Stimulated activated CD4-positive, alpha-beta T cell treated with anti-CD3 and anti-CD28 coated beads, Interleukin-4, amount 100 ng/mL, for 48 hours (primary cell): ENCODE data around the gene CD48.

Source experiments
- DNase-seq, 2 donors: peaks; one replicate each; pipeline ENCODE4 v3.0.0-alpha.2; 2020; ENCODE audit warnings: low read depth in 2 of 2

Gene CD48

DNA sequence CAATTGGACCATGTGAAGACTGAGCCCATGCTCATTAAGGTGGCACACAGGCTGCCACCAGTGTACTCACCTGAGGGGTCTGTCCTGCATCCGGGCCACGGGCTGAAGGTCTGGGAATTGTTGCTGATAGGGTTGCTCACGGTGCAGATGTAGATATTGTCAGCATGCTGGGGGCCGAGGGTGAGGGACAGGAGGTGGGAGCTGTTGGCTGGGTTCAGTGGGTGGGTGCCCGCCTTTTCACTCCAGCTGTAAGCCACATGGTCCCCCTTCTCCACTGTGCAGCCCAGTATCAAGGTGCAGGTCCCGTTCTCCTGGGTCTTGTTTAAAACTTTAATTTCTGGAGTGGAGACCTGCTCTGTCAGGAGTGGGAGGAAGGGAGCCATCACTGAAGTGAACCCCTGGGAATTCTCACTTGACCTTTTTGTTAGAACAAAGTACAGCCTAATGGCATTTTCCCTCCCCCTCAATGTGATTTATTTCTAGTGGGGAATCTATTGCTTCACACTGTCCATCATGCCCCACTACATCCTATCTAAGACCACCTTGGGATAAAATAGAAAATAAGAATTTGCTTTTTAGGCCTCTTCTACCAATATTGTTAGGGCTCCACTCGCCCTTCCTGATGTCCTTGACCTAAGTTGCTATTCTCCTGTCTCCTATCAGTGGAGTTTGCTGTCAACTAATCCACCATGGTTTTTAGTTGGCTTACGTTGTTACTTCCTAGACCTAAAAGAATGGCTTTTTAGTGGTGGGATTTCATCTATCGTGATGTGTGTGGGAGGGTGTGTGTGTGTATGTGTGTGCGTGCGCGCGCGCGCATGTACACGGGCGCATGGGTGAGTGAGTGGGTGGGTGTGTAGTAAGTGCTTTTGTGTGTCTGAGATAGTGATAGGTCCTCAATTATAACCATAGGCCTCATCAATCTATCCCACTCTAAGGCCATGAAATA is 76.8 kb downstream of the CD48 start:
- DNase-seq, result no peak

DNA sequence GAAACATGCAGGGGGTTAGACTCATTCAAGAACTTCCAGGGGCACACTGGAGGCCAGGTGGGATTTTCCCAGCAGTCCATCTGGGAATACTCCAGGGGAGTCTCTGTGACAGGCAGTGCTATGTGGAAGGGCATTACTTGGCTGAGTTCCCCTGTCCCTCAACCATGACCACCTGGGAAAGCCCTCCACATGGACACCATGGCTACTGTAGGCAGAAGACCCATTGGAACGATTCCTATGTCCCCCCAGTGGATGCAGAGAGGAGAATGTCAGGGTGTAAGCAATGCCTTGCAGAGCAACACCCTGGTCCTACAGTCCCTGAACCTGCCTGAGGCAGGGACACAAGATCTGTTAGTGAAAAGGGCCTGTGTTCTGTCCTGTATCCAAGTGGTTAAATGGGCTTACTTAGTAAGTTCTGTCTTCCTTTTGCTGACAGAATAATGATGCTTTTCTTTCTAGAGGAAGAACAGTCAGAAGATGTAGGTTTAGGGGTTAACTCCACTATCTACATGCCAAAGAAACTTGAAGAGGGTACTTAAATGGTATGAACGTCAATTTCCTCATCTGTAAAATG is 78.2 kb downstream of the CD48 start:
- no peak for DNase-seq

DNA sequence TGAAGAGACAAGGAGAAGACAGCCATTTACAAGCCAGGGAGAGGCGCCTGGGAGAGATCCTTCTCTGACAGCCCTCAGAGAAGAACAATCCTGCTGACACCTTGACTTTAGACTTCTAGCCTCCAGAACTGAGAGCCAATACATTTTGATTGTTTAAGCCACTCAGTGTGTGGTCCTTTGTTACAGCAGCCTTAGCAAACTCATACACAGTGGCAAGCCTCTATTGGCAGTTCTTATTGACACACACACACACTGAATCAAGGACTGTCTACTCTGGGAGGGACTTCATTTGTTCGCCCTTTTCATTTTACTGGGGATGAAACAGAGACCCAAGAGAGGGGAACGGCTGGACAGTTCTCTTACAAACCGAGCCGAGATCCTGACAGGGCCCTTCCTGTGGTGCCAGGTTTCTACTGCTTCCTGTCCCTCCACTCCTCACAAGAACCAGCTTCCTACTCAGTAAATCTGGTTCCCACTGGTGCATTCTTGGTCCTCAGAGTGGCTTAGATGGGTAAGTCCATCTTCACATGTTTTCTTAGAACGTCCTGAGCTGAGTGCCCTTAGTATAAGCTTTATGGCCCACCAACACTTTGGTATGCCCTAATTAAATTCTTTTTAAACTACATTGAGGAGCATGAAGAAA is 79.5 kb downstream of the CD48 start:
- DNase-seq, result no peak

DNA sequence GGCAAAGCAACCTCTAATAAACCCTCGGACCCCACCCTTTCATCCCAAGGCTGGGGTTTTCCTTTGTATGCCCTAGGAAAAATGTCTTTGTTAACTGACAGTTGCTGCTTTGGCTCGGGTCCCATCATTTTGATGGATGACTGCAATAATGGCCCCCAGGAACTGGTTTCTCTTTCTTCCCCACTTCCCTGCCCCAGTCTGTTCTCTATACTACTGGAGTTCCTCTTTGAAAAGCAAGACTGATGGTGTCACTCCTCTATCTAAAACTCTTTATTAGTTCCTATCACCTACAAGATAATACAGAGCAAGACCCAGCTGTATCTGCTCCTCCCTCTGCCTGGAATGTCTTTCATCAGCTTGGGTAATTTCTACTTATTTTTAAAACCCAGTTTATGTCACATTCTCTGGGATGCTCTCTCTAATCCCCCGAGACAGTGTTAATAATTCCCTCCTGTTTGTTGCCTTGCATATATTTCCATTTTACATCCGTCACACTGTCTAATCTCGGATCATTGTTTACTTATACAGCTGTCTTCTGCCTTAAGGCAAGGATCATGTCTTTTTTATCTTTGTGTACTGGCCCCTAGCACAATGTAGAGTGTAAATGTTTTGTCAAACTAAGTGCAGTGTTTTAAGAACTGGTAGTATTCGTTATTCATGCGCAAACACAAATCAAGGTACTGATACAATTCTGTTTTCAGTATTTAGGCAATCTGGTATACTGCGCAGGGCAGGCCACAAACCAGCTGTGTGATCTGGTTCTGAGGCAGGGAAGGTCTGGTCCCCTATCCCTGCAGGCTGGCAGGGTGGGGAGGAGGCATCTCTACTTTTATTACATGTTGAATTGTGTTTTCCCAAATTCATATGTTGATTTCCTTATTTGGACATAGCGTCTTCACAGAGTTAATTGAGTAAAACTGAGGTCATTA is 80.8 kb downstream of the CD48 start:
- no peak for DNase-seq

DNA sequence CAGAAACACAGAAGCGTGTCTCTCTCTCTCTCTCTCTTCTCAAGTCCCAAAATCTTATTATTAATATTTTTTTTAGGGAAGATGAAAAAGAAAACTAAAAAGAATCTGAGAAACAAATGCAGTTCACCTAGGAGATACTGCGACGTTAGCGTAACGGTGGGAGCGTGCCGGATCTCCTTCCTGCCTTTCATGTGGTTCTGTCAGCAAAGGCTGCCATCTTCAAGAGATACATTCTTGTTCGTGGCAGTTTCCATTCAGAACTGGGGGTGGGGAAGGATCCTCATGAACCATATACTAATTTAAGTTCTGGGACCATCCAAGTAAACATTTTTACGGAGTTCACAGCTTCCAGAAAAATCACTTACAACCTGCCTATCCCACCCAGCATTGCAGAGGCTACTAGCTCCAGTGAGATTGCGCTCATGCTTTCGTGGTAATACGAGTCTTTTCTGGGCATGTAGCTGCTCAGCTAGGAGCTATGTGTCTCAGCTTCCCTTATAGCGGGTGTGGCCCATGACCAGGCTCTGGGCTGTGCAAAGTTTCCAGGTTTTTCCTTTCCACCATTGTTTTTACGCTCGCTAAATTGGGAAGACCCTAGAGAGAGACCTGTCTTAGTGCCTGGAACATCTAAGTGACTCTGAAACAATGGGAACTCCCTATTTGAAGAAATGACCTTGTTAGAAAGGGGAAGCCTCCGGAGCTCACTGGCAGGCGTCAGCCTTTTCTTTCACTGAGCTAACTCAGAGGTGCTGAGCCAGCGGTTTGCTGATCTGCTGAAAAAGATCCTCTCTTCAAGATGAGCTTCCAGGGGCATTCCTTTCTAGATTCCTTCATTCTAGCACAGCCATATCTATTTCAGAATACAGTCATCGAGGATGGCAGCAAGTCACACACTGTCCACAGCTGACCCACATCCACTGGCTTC is 82.1 kb downstream of the CD48 start:
- no peak for DNase-seq

DNA sequence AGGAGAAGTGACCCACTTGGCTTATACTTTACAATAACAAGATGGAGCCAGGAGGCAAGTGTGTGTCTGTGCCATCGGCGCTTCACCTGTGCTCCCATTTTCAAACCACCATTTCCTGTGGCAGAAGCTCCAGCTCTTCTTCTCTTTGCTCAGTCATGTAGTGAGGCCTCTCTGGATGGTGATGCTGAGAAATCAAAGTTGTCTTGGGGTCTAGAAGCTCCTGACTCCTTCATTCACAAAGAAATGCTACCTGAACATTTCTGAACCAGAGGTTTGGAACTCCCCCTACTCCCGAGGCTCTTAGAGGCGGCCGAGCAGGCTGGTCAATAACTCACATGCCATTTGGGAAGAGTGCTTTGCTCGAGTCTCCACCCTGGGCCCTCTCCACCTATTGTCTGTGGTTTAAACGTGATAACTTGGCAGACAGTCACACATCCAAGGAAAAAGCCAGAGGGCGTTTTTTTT is 82.8 kb downstream of the CD48 start:
- no peak for DNase-seq
